ENCODE data around the gene FAM163A.
A peak's percentile ranks its signal among the peaks of the same experiment; 100 is the strongest.

FAM163A gene

GRCh38 chr1:179807691-179808485 lies 64.8 kb downstream of the FAM163A start:
- Histone ChIP-seq H3K4me2 (ENCODE audit: low read length) (no peak overlapping the region), H3K27ac (ENCODE audit: low read depth, low read length, poor library complexity, severe bottlenecking) (no peak overlapping the region), H3K79me2 (ENCODE audit: insufficient read depth, low read length) (no peaks in the 10 kb centered on the region), H4K20me1 (ENCODE audit: insufficient read depth, low read length) (no peaks in the 10 kb centered on the region), H3K27me3 (ENCODE audit: insufficient read depth, low read length) (peaks cover 5% of the 10 kb centered on the region; the same call in 1 of the 2 replicates), H3K36me3 (ENCODE audit: insufficient read depth, low read length) (no peaks in the 10 kb centered on the region), H3K4me3 (ENCODE audit: low read depth, low read length, poor library complexity, severe bottlenecking) (no peak overlapping the region), H3K9me2 (ENCODE audit: low read depth, low read length) (no peaks in the 10 kb centered on the region), H3K9me3 (ENCODE audit: low read length) (no peaks in the 10 kb centered on the region), H3F3A (ENCODE audit: insufficient read depth, low read length) (no peaks in the 10 kb centered on the region), H3K9ac (ENCODE audit: low read length) (no peak overlapping the region), H3K4me1 (ENCODE audit: insufficient read depth, low read length, severe bottlenecking) (no peaks in the 10 kb centered on the region), H2AFZ (ENCODE audit: low read length) (no peak overlapping the region)
- TF ChIP-seq EZH2 (IDR thresholded peaks at IDR 0.05; ENCODE audit: borderline replicate concordance, low read length), result no peak
- TF ChIP-seq, protein P1, sequence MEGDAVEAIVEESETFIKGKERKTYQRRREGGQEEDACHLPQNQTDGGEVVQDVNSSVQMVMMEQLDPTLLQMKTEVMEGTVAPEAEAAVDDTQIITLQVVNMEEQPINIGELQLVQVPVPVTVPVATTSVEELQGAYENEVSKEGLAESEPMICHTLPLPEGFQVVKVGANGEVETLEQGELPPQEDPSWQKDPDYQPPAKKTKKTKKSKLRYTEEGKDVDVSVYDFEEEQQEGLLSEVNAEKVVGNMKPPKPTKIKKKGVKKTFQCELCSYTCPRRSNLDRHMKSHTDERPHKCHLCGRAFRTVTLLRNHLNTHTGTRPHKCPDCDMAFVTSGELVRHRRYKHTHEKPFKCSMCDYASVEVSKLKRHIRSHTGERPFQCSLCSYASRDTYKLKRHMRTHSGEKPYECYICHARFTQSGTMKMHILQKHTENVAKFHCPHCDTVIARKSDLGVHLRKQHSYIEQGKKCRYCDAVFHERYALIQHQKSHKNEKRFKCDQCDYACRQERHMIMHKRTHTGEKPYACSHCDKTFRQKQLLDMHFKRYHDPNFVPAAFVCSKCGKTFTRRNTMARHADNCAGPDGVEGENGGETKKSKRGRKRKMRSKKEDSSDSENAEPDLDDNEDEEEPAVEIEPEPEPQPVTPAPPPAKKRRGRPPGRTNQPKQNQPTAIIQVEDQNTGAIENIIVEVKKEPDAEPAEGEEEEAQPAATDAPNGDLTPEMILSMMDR (IDR thresholded peaks at IDR 0.05; ENCODE audit: low read length), result no peak

- no peak overlapping the region for H3K27ac ChIP-seq (ENCODE audit: low read depth, low read length, poor library complexity, severe bottlenecking)
- peaks cover 5% of the 10 kb centered on the region; the same call in 1 of the 2 replicates for H3K27me3 ChIP-seq (ENCODE audit: insufficient read depth, low read length)
- no peak overlapping the region for H3K9ac ChIP-seq (ENCODE audit: low read length)
- H3K79me2 ChIP-seq (ENCODE audit: insufficient read depth, low read length), result no peaks in the 10 kb centered on the region
- TF ChIP-seq, protein P1 (IDR thresholded peaks at IDR 0.05; ENCODE audit: low read length), result no peak
- TF ChIP-seq EZH2 (IDR thresholded peaks at IDR 0.05; ENCODE audit: borderline replicate concordance, low read length), result no peak
- H3K4me1 ChIP-seq (ENCODE audit: insufficient read depth, low read length, severe bottlenecking), result no peaks in the 10 kb centered on the region
- no peaks in the 10 kb centered on the region for H3K36me3 ChIP-seq (ENCODE audit: insufficient read depth, low read length)
- no peak overlapping the region for H3K4me2 ChIP-seq (ENCODE audit: low read length)
- H2AFZ ChIP-seq (ENCODE audit: low read length), result no peak overlapping the region
- no peaks in the 10 kb centered on the region for H3F3A ChIP-seq (ENCODE audit: insufficient read depth, low read length)
- no peak overlapping the region for H3K4me3 ChIP-seq (ENCODE audit: low read depth, low read length, poor library complexity, severe bottlenecking)
- no peaks in the 10 kb centered on the region for H3K9me3 ChIP-seq (ENCODE audit: low read length)
- H3K9me2 ChIP-seq (ENCODE audit: low read depth, low read length), result no peaks in the 10 kb centered on the region
- H4K20me1 ChIP-seq (ENCODE audit: insufficient read depth, low read length), result no peaks in the 10 kb centered on the region
These were observed 65.4 kb downstream of the FAM163A start for GRCh38 chr1:179808503-179808902.

GRCh38 chr1:179809506-179810366 lies 66.6 kb downstream of the FAM163A start:
- Histone ChIP-seq H3K79me2 (ENCODE audit: insufficient read depth, low read length) (no peaks in the 10 kb centered on the region), H3K4me3 (ENCODE audit: low read depth, low read length, poor library complexity, severe bottlenecking) (no peak overlapping the region), H3K36me3 (ENCODE audit: insufficient read depth, low read length) (no peaks in the 10 kb centered on the region), H2AFZ (ENCODE audit: low read length) (no peak overlapping the region), H3K27me3 (ENCODE audit: insufficient read depth, low read length) (peaks cover 5% of the 10 kb centered on the region; the same call in 1 of the 2 replicates), H3K27ac (ENCODE audit: low read depth, low read length, poor library complexity, severe bottlenecking) (no peak overlapping the region), H3K4me1 (ENCODE audit: insufficient read depth, low read length, severe bottlenecking) (peaks cover 6% of the 10 kb centered on the region), H4K20me1 (ENCODE audit: insufficient read depth, low read length) (no peaks in the 10 kb centered on the region), H3K4me2 (ENCODE audit: low read length) (no peak overlapping the region), H3K9ac (ENCODE audit: low read length) (no peak overlapping the region), H3F3A (ENCODE audit: insufficient read depth, low read length) (no peaks in the 10 kb centered on the region), H3K9me3 (ENCODE audit: low read length) (no peaks in the 10 kb centered on the region), H3K9me2 (ENCODE audit: low read depth, low read length) (no peaks in the 10 kb centered on the region)
- TF ChIP-seq, protein P1 (IDR thresholded peaks at IDR 0.05; ENCODE audit: low read length), result peak; percentile 88
- TF ChIP-seq EZH2 (IDR thresholded peaks at IDR 0.05; ENCODE audit: borderline replicate concordance, low read length), result no peak
